NCI-H748 (cell line): Measurements from ENCODE around the gene UBE3C.
"Not testable (repeated sequence)": the region's sequence is repeated elsewhere in the genome, so short reads cannot be mapped to it uniquely, and the experiment has no call there.

Experiments used
- DNase-seq: peaks from one replicate; lab custom pipeline; 2025; ENCODE audit not compliant: unreplicated experiment; lab: John Stamatoyannopoulos, UW

UBE3C gene

GRCh38 chr7:157270060-157270444, 131.3 kb downstream of the UBE3C start:
- no peak for DNase-seq

- DNase-seq: no peak
Observed at GRCh38 chr7:157271315-157271990, 132.7 kb downstream of the UBE3C start.

GRCh38 chr7:157271991-157272324, 133.2 kb downstream of the UBE3C start:
- no peak for DNase-seq

GRCh38 chr7:157272351-157273207, 133.9 kb downstream of the UBE3C start:
- no peak for DNase-seq

GRCh38 chr7:157273208-157274093, 134.7 kb downstream of the UBE3C start:
- peak; percentile 64 for DNase-seq

- not testable (repeated sequence) for DNase-seq
Observed at GRCh38 chr7:157274094-157274634, 135.4 kb downstream of the UBE3C start.

GRCh38 chr7:157274991-157275427, 136.3 kb downstream of the UBE3C start:
- DNase-seq: no peak

- DNase-seq: no peak
Observed at GRCh38 chr7:157276091-157276561, 137.4 kb downstream of the UBE3C start.

GRCh38 chr7:157276731-157277562, 138.2 kb downstream of the UBE3C start:
- peak; percentile 27 for DNase-seq

- not testable (repeated sequence) for DNase-seq
Observed at GRCh38 chr7:157277568-157277967, 138.8 kb downstream of the UBE3C start.

GRCh38 chr7:157278167-157278790, 139.6 kb downstream of the UBE3C start:
- no peak for DNase-seq

- DNase-seq: no peak
Observed at GRCh38 chr7:157278791-157279724, 140.3 kb downstream of the UBE3C start.

GRCh38 chr7:157279741-157280215, 141.1 kb downstream of the UBE3C start:
- no peak for DNase-seq

- DNase-seq: no peak
Observed at GRCh38 chr7:157280216-157280841, 141.6 kb downstream of the UBE3C start.

- no peak for DNase-seq
Observed at GRCh38 chr7:157281221-157281998, 142.7 kb downstream of the UBE3C start.

GRCh38 chr7:157282141-157282801, 143.5 kb downstream of the UBE3C start:
- DNase-seq: peak; percentile 32
